Measurements from ENCODE around the gene DPP10.
"Not testable (repeated sequence)": the region's sequence is repeated elsewhere in the genome, so short reads cannot be mapped to it uniquely, and the experiment has no call there.

DPP10 gene

GRCh38 chr2:115034801-115035200 lies 592.4 kb downstream of the DPP10 start:
- no peak for DNase-seq

DNA sequence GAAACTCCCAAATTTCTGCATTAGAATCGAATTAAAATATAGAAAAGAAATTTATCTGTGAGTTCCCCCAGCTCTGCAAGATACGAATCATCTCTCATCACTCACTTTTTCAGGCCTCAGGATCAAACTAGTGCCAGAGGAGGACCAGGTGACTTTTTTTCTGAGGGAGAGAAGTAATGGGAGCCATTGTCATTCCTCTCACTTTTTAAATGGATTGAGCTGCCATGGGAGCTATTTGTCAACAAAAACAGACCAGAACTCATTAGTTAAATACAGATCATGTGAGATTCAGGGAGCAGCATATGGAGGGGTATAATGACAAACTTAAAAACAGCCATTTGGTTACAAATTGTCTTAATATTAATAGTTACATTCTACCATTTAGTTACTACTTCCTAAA lies 594.4 kb downstream of the DPP10 start:
- DNase-seq: no peak

DNA sequence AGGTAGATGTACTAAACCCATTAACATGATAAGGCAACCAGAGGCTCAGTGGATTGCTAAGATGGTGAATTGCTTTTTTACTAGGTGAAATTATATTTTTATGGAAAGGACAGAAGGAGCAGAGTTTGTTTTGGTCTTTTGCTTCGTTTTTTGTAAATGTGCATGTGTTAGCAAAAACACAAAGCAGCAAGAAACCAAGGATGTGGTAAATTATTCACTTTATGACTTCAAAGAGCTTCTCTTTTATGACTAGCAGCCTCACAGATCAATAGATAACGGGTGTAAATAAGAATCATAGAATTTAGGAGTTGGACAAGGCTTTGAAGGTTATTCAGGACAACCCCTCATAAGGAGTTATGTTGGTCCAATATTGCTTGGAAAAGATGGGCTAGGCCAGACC lies 615.0 kb downstream of the DPP10 start:
- no peak for DNase-seq

DNA sequence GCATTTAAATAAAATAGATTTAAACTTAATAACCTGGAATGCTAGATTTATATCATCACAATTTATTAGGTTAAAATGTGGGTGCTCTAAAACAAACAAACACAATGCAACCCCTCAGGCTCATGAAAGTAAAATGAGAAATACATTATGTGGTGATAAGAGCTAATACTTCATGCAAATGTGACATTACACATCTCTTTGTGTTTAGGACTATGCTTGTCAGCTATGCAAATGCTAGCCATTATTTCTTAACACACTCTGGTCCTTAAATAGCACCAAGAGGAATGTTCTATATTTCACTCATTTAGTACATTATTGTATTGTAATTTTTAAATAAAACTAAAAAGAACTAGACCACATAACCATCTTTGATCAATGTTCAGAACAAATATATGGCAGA lies 627.6 kb downstream of the DPP10 start:
- DNase-seq: no peak

DNA sequence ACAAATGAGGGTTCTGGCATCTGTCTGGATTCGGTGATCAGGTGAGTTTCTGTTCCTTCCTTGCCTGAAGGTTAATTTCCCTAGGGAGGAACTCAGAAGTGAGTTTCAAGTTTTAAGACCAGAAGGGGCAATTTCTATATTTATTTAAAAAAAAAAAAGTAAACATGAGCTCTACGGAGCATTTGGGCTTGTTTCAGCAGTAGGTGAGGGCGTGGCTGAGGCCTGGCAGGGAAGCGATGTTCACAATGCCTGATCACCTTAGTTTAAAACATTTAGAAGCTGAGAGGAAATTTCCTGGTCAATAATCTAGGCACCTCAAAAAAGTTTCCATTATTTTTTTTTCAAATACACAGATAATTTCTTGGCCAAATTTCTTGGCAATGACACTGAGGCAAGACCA lies 629.1 kb downstream of the DPP10 start:
- no peak for DNase-seq

DNA sequence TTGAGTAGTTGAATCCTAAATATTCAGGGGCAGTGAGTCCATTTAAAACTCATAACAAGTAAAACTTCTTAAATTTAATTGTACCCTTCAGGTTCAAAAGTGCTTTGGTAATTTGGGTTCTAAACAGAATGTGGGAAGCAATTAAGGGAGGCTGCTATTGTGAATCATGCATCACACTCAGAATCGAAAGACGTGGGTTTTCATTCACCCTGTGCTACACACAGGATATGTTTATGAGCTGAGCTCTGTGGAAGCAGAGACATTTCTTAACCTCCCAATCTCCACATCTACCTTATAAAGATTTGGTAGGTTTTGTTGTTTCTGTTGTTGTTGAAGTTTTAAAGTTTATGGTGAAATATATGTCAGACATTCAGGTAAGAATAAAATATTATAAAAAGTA lies 633.4 kb downstream of the DPP10 start:
- DNase-seq: no peak

DNA sequence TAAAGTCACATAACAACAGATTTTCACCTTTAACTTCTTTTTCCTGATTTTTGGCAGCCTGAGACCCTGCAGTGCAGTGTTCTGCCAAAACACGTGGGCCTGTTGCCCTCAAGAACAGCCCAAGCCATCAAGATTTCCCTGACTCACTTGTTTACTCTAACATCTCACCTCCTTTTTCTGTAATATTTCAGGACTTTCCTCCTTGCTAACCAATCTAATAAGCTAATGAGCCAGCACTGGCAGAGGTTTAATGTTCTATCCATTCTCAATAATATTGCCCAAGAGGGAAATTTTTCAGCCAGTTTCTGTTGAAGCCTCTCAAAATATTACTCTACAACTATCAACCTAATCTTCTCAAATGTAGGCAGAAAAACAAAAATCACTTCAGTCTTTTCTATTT lies 635.2 kb downstream of the DPP10 start:
- DNase-seq: no peak

DNA sequence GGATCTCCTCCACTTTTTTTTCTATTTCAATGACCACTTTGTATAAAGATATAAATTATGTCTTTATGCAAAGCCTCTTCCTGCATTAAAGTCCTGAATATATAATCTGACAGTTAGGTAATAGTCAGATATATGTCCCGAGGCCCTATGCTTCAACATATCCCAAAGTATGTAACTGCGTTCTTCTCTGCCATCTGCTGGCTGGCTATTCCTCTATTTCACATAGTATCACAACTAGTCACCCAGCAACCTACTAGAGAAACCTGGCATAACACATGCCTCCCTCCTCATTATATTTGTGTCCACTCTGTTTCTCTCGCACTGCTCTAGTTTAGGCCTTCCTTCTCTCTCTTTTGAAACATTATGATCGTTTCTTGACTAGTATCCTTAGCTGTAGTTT lies 640.8 kb downstream of the DPP10 start:
- DNase-seq: no peak

GRCh38 chr2:115083711-115084110 lies 641.3 kb downstream of the DPP10 start:
- no peak for DNase-seq

DNA sequence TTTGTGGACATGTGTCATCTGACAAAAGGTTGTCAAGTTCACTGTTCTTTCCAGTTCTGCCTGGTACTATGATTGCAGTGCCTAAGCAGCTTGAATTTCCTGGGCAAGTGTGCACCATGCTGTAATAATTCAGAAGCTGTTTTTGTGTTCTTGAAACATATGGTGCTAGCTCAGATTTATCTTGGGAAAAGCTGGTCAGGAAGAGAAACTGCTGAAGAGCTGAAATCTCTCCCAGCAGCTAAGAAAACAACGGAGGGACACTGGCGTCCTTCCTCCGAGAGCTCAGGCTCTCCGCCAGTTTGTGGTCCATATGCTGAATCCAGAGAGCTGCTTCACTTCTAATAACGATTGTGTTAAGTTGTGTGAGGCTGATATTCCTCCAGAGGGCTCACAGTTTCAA lies 642.0 kb downstream of the DPP10 start:
- DNase-seq: no peak

DNA sequence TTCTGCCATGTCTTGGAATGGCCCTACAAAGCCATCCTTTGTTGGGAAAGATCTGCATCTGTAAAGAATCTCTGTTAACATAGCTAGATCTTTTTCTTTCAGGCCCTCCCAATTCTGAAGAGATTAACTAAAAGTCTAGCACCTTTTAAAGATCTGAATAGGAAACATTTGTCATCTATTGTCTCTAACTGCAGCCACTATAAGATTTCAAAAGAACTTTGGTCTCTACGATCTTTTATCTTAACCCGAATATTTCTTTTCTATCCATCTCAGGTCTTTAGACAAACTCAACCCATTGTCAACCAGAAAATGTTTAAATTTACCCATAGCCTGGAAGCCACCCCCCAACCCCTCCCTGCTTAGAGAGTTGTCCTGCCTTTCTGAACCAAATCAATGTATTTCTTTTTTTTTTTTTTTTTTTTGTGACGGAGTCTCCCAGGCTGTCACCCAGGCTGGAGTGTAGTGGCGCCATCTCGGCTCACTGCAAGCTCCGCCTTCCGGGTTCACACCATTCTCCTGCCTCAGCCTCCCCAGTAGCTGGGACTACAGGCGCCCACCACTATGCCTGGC lies 643.7 kb downstream of the DPP10 start:
- DNase-seq: not testable (repeated sequence)

DNA sequence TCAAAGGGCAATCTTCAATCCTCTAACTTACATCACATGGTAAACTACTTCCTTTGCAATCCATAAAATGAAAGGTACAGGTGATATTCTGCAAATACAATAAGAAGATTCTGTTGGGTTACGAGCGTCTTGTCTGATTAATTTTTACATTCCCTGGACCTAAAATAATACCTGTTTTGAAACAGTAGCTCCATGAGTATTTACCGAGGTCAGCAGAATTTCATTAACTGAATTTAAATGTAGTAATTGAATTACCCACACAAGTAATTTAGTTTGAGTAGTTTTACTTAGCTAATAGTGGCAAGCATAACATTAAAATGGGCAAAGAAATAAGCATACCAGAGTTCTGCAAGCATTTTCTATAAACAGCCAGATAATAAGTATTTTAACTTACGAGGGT lies 652.0 kb downstream of the DPP10 start:
- DNase-seq: no peak

DNA sequence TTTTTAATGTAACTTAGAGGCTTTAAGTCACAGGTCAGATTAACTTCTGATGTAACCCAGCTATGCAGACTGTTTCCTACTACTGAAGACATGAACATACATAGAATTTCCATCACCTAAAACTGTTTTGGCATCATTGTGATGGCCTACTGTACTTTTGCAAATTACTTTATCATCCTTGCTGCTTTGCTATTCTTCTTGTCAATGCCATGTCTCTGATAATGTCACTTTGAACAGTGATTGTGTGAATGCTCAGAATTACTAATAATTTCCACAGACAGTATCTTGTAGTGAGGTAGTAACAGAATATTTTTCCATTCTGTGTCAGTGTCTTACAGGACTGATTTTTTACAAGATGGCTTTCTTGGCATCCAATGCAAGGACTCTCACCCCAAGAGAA lies 663.5 kb downstream of the DPP10 start:
- DNase-seq: no peak

DNA sequence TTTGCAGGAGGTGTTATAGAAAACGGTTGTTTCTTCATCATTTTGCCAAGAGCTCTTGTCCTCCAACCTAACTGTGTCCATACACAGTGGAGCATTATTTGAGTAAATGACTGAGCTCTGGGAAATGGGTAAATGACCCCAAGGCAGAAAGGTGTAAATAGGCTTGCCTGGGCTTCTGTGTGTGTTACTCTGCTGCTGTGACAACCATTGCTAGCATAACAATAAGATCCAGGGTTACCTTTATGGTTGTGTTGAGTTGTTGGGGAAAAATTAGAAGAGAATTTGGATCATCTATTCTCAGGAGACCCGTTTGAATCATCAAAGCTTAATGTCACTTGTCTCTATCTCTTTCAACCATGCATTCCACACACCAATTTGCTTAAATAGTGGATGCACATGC lies 672.7 kb downstream of the DPP10 start:
- DNase-seq: no peak

DNA sequence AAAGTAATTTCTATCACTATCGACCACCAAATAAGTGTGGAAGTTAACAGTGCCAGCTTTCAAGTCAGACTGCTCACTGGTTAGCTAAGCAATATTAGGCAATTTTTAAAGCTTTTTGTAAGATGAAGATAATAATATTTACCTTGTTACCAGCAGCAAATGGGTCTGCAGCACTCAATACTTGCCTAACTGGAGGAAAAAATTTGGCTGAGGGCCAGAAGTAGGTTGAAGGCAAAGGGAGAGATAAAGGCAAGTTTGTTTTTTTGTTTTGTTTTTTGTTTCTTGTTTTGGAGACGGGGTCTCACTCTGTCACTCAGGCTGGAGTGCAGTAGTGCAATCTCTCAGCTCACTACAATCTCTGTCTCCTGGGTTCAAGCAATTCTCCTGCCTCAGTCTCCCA lies 675.9 kb downstream of the DPP10 start:
- no peak for DNase-seq

GRCh38 chr2:115119086-115119485 lies 676.6 kb downstream of the DPP10 start:
- DNase-seq: no peak

DNA sequence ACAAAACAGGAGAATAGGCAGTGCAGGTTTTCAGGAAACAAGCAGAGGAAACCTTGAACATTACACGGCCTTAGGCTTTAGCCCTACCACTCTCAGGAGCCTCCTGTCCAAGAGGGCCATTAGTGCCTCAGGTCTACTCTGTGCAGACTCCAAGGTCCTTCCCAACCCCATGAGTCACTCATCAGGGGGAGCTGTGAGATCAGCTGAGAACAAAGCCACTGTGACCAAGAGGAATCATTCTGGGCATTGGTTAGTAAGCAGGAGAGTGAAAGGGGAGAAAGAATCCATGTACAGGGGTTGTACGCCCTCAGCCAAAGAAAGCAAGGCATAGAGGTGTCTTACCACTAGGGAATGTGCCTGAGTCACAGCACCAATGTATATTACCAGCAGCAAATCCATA lies 680.3 kb downstream of the DPP10 start:
- no peak for DNase-seq

DNA sequence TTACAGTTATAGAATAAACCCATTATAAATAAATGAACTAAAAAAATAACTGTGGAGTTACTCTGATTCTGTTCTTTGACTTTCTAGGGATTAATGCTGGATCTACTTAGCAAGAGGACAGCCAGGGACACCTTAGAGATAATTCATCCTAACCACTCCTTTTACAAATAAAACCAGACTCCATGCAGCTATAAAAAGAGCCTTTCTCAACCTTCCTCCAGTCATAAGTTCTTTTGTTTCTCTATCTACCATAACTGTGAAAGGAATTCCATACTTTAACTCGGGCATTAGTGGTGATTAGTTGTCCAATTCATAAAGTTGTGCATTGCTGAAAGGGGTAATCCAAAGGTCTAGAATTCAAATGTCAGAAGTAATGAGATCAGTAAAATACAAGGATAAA lies 682.4 kb downstream of the DPP10 start:
- no peak for DNase-seq

DNA sequence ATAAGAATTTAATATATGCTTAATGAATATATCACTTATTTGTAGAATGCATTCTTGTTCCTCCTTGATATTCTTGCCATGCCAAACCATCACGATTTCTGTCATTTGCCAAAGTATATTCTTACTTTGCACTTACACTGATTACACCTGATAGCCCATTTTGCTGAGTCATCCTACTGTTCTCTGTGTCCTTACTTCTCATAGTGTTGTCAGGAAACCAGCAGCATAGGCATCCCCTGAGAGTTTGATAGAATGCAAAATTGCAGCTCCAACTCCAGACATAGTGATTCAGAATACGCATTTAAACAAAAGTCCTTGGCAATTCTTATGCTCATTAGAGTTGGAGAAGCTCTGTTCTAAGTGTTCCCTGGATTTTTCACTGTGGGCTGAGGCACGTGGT lies 687.1 kb downstream of the DPP10 start:
- DNase-seq: no peak

- DNase-seq: no peak
Observed at GRCh38 chr2:115160531-115161080, 718.2 kb downstream of the DPP10 start.

GRCh38 chr2:115161081-115161770 lies 718.8 kb downstream of the DPP10 start:
- peak; percentile 92 for DNase-seq

- peak; percentile 80 for DNase-seq
Observed at GRCh38 chr2:115161771-115162493, 719.5 kb downstream of the DPP10 start.

DNA sequence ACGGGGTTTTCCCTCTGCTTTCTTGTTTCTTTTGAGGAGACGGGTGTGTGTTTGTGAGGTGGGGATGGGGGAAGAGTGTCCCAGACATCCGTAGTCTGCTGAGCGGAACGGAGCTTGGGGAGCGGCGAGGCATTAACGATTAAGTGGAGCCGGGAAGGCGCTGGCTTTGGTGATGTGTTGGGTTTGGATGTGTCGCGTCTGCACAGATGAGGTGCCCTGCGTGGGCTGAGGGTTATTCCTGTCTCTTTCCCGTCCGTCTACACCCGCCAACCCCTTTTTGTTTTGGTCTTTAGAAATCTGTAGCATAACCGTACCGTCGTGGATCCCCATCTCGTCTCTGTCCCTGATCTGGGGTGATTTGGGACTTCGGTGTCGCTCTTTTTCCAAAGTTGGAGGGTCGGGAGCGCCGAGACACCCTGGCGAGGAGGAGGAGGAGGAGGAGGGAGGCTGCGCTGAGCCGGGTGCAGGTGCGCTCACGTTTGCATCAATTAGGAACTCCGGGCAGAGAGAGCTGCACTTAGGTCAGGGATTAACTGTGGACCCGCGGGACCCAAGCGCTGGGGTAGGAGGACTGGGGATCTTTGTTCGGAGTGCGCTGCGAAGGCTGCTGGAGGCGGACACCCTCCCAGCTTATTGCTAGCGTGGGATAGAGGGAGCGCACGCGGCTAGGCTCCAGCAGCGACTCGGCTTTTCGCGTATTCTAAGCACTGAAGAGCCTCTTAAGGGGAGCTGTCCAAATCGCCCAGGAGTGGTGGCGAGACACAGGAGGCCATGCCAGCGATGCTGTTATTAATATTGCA lies 720.3 kb downstream of the DPP10 start:
- DNase-seq: peak; percentile 68
